HCT116 (cell line): Measurements from ENCODE around the gene SELENON. TPM values are rescaled to one million over a fixed set of nuclear protein-coding genes. Genes with fewer than 3 reads are reported as not detected.

Source experiments
- ATAC-seq: fragments of 200-7000 bp; cut with Tn5 transposase; 2 replicates; pipeline ENCODE4 v1.9.1; 2020; ENCODE audit warnings: mild to moderate bottlenecking, moderate library complexity
- BruUV-seq: library from RNA; stranded (reverse); fragments of 400-500 nt; replicated peaks from 2 replicates; lab custom pipeline; 2021; lab: Mats Ljungman, UMichigan
- CTCF ChIA-PET: fragments of 300-600 bp; sonication (Branson Sonifier 250); formaldehyde crosslinking; loops from one replicate; lab custom pipeline; 2021; ENCODE audit warnings: antibody characterized with exemption; lab: Charles Lee
- POLR2A ChIA-PET: fragments of 300-600, 350-600 bp; sonication (Branson Sonifier 250); formaldehyde crosslinking; loops from one replicate; lab custom pipeline; 2021; ENCODE audit warnings: antibody characterized with exemption; lab: Charles Lee
- RAD21 ChIA-PET, 2 experiments: fragments of 300-600 bp; sonication (Branson Sonifier 250); formaldehyde crosslinking; loops; one replicate each; lab custom pipeline; 2023; ENCODE audit warnings: low total read pairs in 2 of 2; ENCODE audit not compliant: uncharacterized antibody in 2 of 2, unreplicated experiment in 2 of 2, low non-redundant PET in 1 of 2; lab: Charles Lee
- DNase-seq: peaks from one replicate; pipeline ENCODE4 v3.0.0-alpha.2; 2010; ENCODE audit warnings: low read depth, low spot score
- H2AFZ ChIP-seq: fragments of 200-600 bp; shearing (Covaris generic), sonication (generic); 2 replicates; pipeline ENCODE4 v1.6.1; 2017; ENCODE audit warnings: low read depth, mixed run types, mixed read lengths, antibody characterized with exemption, low read length; ENCODE audit not compliant: poor library complexity, severe bottlenecking
- H3K27ac ChIP-seq: 2 replicates; pipeline ENCODE4 v1.5.1; 2012; ENCODE audit warnings: low read depth, low read length
- H3K27me3 ChIP-seq: fragments of 200-600 bp; sonication (generic); 2 replicates; pipeline ENCODE4 v1.6.1; 2016; ENCODE audit warnings: mixed run types, low read length, mixed read lengths; ENCODE audit not compliant: insufficient read depth
- H3K36me3 ChIP-seq, 2 experiments: fragments of 200-500 bp in 1 of 2; fragments of 200-600 bp in 1 of 2; sonication (Bioruptor generic) in 1 of 2; sonication (generic) in 1 of 2; 2 replicates each; pipeline versions ENCODE4 v1.5.1 to v1.6.1; 2014 to 2016; ENCODE audit warnings: low read length in 2 of 2, inconsistent platforms in 1 of 2, mixed read lengths in 1 of 2, mixed run types in 1 of 2; ENCODE audit not compliant: insufficient read depth in 2 of 2, control insufficient read depth in 1 of 2
- H3K4me1 ChIP-seq, 2 experiments: fragments of 200-600 bp in 1 of 2; sonication (generic) in 1 of 2; 2 replicates each; pipeline versions ENCODE4 v1.5.1 to v1.6.1; 2012 to 2017; ENCODE audit warnings: low read length in 2 of 2, inconsistent platforms in 1 of 2, mild to moderate bottlenecking in 1 of 2, mixed read lengths in 1 of 2, mixed run types in 1 of 2, moderate library complexity in 1 of 2; ENCODE audit not compliant: insufficient read depth in 2 of 2, control insufficient read depth in 1 of 2
- H3K4me2 ChIP-seq: fragments of 200-600 bp; sonication (generic); 2 replicates; pipeline ENCODE4 v1.6.1; 2017; ENCODE audit warnings: mixed run types, low read length, mixed read lengths
- H3K4me3 ChIP-seq, 2 experiments: fragments of 200-600 bp in 1 of 2; sonication (generic) in 1 of 2; replicated peaks in 1 of 2; 2 replicates each; pipeline ENCODE4 v1.5.1; 2011 to 2016; ENCODE audit warnings: low read length in 2 of 2, control low read depth in 1 of 2, low read depth in 1 of 2, mild to moderate bottlenecking in 1 of 2, mixed read lengths in 1 of 2, mixed run types in 1 of 2
- H3K79me2 ChIP-seq: fragments of 200-600 bp; sonication (generic); 2 replicates; pipeline ENCODE4 v1.6.1; 2017; ENCODE audit warnings: mild to moderate bottlenecking, mixed run types, low read length, moderate library complexity, mixed read lengths; ENCODE audit not compliant: insufficient read depth
- H3K9ac ChIP-seq: fragments of 200-600 bp; sonication (generic); 2 replicates; pipeline ENCODE4 v1.6.1; 2016; ENCODE audit warnings: low read length, mixed read lengths
- H3K9me2 ChIP-seq: fragments of 200-600 bp; sonication (generic), shearing (Covaris generic); 2 replicates; pipeline ENCODE4 v1.6.1; 2017; ENCODE audit warnings: mixed run types, mild to moderate bottlenecking, moderate library complexity; ENCODE audit not compliant: insufficient read depth
- H3K9me3 ChIP-seq, 2 experiments: fragments of 200-500 bp in 1 of 2; fragments of 200-600 bp in 1 of 2; sonication (Bioruptor generic) in 1 of 2; sonication (generic) in 1 of 2; 2 replicates each; pipeline ENCODE4 v1.6.1; 2014 to 2017; ENCODE audit warnings: low read length in 2 of 2, mixed read lengths in 2 of 2, inconsistent platforms in 1 of 2, low read depth in 1 of 2, mild to moderate bottlenecking in 1 of 2, mixed run types in 1 of 2, moderate library complexity in 1 of 2; ENCODE audit not compliant: control insufficient read depth in 1 of 2, insufficient read depth in 1 of 2
- H4K20me1 ChIP-seq: fragments of 200-600 bp; sonication (generic), shearing (Covaris generic); 2 replicates; pipeline ENCODE4 v1.6.1; 2017; ENCODE audit warnings: mixed run types, mild to moderate bottlenecking, moderate library complexity; ENCODE audit not compliant: insufficient read depth
- CBX3 ChIP-seq: IDR thresholded peaks from 2 replicates; pipeline ENCODE4 v1.6.1; 2012; ENCODE audit warnings: low read depth
- CEBPB ChIP-seq: IDR thresholded peaks from 2 replicates; pipeline ENCODE4 v1.6.1; 2012; ENCODE audit warnings: low read depth
- CTCF ChIP-seq, 3 experiments: fragments of 200-600 bp in 1 of 3; sonication (generic) in 1 of 3; IDR thresholded peaks in 2 of 3; conservative IDR thresholded peaks in 1 of 3; 2 replicates each; pipeline ENCODE4 v1.5.1; 2012 to 2017; ENCODE audit warnings: low read depth in 2 of 3, low read length in 2 of 3, antibody characterized with exemption in 1 of 3, borderline replicate concordance in 1 of 3, control low read depth in 1 of 3, mild to moderate bottlenecking in 1 of 3, mixed read lengths in 1 of 3, mixed run types in 1 of 3, moderate library complexity in 1 of 3; ENCODE audit not compliant: insufficient read depth in 1 of 3
- EGR1 ChIP-seq: IDR thresholded peaks from 2 replicates; pipeline ENCODE4 v1.6.1; 2012; ENCODE audit warnings: low read depth
- ELF1 ChIP-seq: IDR thresholded peaks from 2 replicates; pipeline ENCODE4 v1.6.1; 2012; ENCODE audit warnings: low read depth, borderline replicate concordance
- EZH2 ChIP-seq: fragments of 200-600 bp; sonication (generic); IDR thresholded peaks from 2 replicates; pipeline ENCODE4 v1.6.1; 2017; ENCODE audit warnings: antibody characterized with exemption, mixed run types
- FOSL1 ChIP-seq: IDR thresholded peaks from 2 replicates; pipeline ENCODE4 v1.6.1; 2012; ENCODE audit warnings: low read depth
- JUND ChIP-seq: IDR thresholded peaks from 2 replicates; pipeline ENCODE4 v1.6.1; 2012
- POLR2A ChIP-seq: IDR thresholded peaks from 2 replicates; pipeline ENCODE4 v1.7.0; 2011; ENCODE audit warnings: borderline replicate concordance; ENCODE audit not compliant: insufficient read depth, insufficient read length; ENCODE audit errors: extremely low read depth
- RAD21 ChIP-seq: IDR thresholded peaks from 2 replicates; pipeline ENCODE4 v1.6.1; 2012; ENCODE audit warnings: low read depth, mild to moderate bottlenecking
- REST ChIP-seq: IDR thresholded peaks from 2 replicates; pipeline ENCODE4 v1.6.1; 2012; ENCODE audit warnings: low read depth
- SIN3A ChIP-seq: IDR thresholded peaks from 2 replicates; pipeline ENCODE4 v1.6.1; 2012; ENCODE audit warnings: low read depth
- ZBTB33 ChIP-seq: IDR thresholded peaks from 2 replicates; pipeline ENCODE4 v1.6.1; 2011; ENCODE audit warnings: mild to moderate bottlenecking, low read length, moderate library complexity; ENCODE audit not compliant: insufficient replicate concordance; ENCODE audit errors: extremely low read depth
- ZFX ChIP-seq: fragments of 450-650 bp; IDR thresholded peaks from 2 replicates; pipeline ENCODE4 v1.6.1; 2017
- ZNF274 ChIP-seq: fragments of 200-500 bp; sonication (Bioruptor generic); IDR thresholded peaks from 2 replicates; pipeline ENCODE4 v1.6.1; 2014; ENCODE audit warnings: mild to moderate bottlenecking, low read depth, low read length, inconsistent platforms
- intact Hi-C: fragments of 100-400 bp; cut with micrococcal nuclease; formaldehyde crosslinking; loops from 2 replicates; pipeline ENCODE4 v1.10.0; 2022
- total RNA-seq: library from RNA; stranded (reverse); gene quantifications from one replicate; pipeline ENCODE4 v1.2.1, GENCODE V29; 2021; ENCODE audit not compliant: unreplicated experiment

The SELENON gene
- total RNA-seq, 1 experiment from 2014 or later = 85.1 TPM

- BruUV-seq = no TSS peak
- Histone ChIP-seq H3K4me1 (no peaks in the 10 kb centered on the region; a peak in 1 of 4 replicates), H3K9ac (no peak overlapping the region), H3K27ac (no peak overlapping the region), H4K20me1 (no peaks in the 10 kb centered on the region), H2AFZ (no peak overlapping the region), H3K9me3 (no peaks in the 10 kb centered on the region), H3K36me3 (no peaks in the 10 kb centered on the region; a peak in 1 of 4 replicates), H3K79me2 (peaks cover 96% of the 10 kb centered on the region), H3K9me2 (no peaks in the 10 kb centered on the region), H3K4me3 (no peak overlapping the region), H3K27me3 (no peaks in the 10 kb centered on the region), H3K4me2 (no peak overlapping the region)
- intact Hi-C loops = no loop called here
- ATAC-seq (no peak), DNase-seq (no peak)
- ChIA-PET RAD21 (no interaction called here), CTCF (no interaction called here), POLR2A (no interaction called here)
- no peak for TF ChIP-seq ZBTB33
- TF ChIP-seq JUND = no peak
- no peak for TF ChIP-seq SIN3A
- TF ChIP-seq EGR1 = no peak
- no peak for TF ChIP-seq CEBPB
- no peak for TF ChIP-seq ZNF274
- no peak for TF ChIP-seq EZH2
- TF ChIP-seq REST = no peak
- no peak for TF ChIP-seq CBX3
- no peak for TF ChIP-seq CTCF (IDR thresholded peaks at IDR 0.05 in 2 of 3, conservative IDR thresholded peaks at IDR 0.05 in 1 of 3; ENCODE audit: borderline replicate concordance in 1 of 3, insufficient read depth in 1 of 3, low read depth in 2 of 3, low read length in 2 of 3)
- TF ChIP-seq RAD21 = no peak
- TF ChIP-seq FOSL1 = no peak
- TF ChIP-seq ELF1 = no peak
- TF ChIP-seq ZFX = no peak
- TF ChIP-seq POLR2A = no peak
Observed at GRCh38 chr1:25843483-25843882, 43.5 kb downstream of the SELENON start.
